Measurements from ENCODE around the gene FNBP1. TPM values are rescaled to one million over a fixed set of nuclear protein-coding genes. Genes with fewer than 3 reads are reported as not detected.

FNBP1 gene
- total and polyA plus RNA-seq, 2 donors (not counting 1 experiment from before 2014, with no cell fraction given), result 42.9 to 318 TPM

GRCh38 chr9:129929496-129930125, 113.4 kb downstream of the FNBP1 start:
- ATAC-seq (ENCODE audit: low read depth) (no peak), DNase-seq (no peak)
- Histone ChIP-seq H2AFZ (ENCODE audit: insufficient read depth, low read depth, low read length, poor library complexity, severe bottlenecking) (no peak overlapping the region), H3K9ac (ENCODE audit: low read length) (no peak overlapping the region), H3K9me3 (ENCODE audit: control extremely low read depth in 1 of 3, control insufficient read depth in 2 of 3, insufficient read depth in 1 of 3, low read length in 2 of 3) (no peaks in the 10 kb centered on the region), H3K79me2 (ENCODE audit: control insufficient read depth, insufficient read depth, low read length) (peaks cover 61% of the 10 kb centered on the region), H3K4me3 (ENCODE audit: control extremely low read depth in 1 of 5, extremely low read depth in 1 of 5, insufficient read depth in 1 of 5, low read depth in 2 of 5, low read length in 4 of 5) (no peak overlapping the region), H3K4me2 (replicated peaks; ENCODE audit: low read depth, low read length, poor library complexity, severe bottlenecking) (no peak overlapping the region), H3K27ac (ENCODE audit: low read length in 2 of 2) (no peak overlapping the region), H4K20me1 (ENCODE audit: control insufficient read depth, insufficient read depth, low read length, poor library complexity, severe bottlenecking) (no peaks in the 10 kb centered on the region), H3K27me3 (replicated peaks in 1 of 4; ENCODE audit: control extremely low read depth in 1 of 4, control insufficient read depth in 3 of 4, insufficient read depth in 4 of 4, low read length in 3 of 4) (no peaks in the 10 kb centered on the region), H3K36me3 (replicated peaks in 1 of 2; ENCODE audit: control extremely low read depth in 1 of 2, control insufficient read depth in 1 of 2, extremely low read depth in 1 of 2, insufficient read depth in 2 of 2, low read length in 1 of 2) (peaks cover 10 to 43% of the 10 kb centered on the region in 2 experiments), H3K4me1 (ENCODE audit: control insufficient read depth in 2 of 2, insufficient read depth in 2 of 2, low read length in 2 of 2) (peaks cover 14 to 23% of the 10 kb centered on the region in 2 donors)
- POLR2A ChIA-PET, result no interaction called here
- Mint-ChIP-seq H3K4me3 (no peak overlapping the region), H3K4me1 (peaks cover 28% of the 10 kb centered on the region), H3K27me3 (no peaks in the 10 kb centered on the region), H3K27ac (peak overlapping the region; percentile 53), H3K9me3 (ENCODE audit: insufficient read depth) (no peaks in the 10 kb centered on the region)
- TF ChIP-seq EZH2 (IDR thresholded peaks at IDR 0.05; ENCODE audit: borderline replicate concordance, insufficient read depth, low read depth, low read length, poor library complexity, severe bottlenecking) (no peak), CTCF (IDR thresholded peaks at IDR 0.05) (no peak)
- CTCF ChIA-PET, result interaction anchor here (0.9 kb wide), 1 partner anchor 25 kb away, joined by 3 read pairs; no protein-coding TSS in a partner anchor
- 100% methylated on average over 1 of the region's 9 CpGs for WGBS (ENCODE audit: insufficient coverage)
- intact Hi-C loops (cut with micrococcal nuclease), result loop anchor here (5.0 kb wide), 1 partner anchor 42 kb away; no protein-coding TSS in a partner anchor

GRCh38 chr9:129923589-129923988, 119.4 kb downstream of the FNBP1 start:
- Mint-ChIP-seq H3K4me3 (no peak overlapping the region), H3K4me1 (peaks cover 17% of the 10 kb centered on the region), H3K27me3 (no peaks in the 10 kb centered on the region), H3K27ac (no peak overlapping the region), H3K9me3 (ENCODE audit: insufficient read depth) (no peaks in the 10 kb centered on the region)
- ChIA-PET CTCF (interaction anchor here (0.9 to 1.8 kb wide), 4 partner anchors 10 to 38 kb away, joined by 3 to 8 read pairs (median 4); no protein-coding TSS in a partner anchor), POLR2A (interaction anchor here (0.7 kb wide), 1 partner anchor 19 kb away, joined by 3 read pairs; no protein-coding TSS in a partner anchor)
- Histone ChIP-seq H3K27me3 (replicated peaks in 1 of 4; ENCODE audit: control extremely low read depth in 1 of 4, control insufficient read depth in 3 of 4, insufficient read depth in 4 of 4, low read length in 3 of 4) (no peaks in the 10 kb centered on the region), H3K36me3 (replicated peaks in 1 of 2; ENCODE audit: control extremely low read depth in 1 of 2, control insufficient read depth in 1 of 2, extremely low read depth in 1 of 2, insufficient read depth in 2 of 2, low read length in 1 of 2) (peaks cover 12 to 76% of the 10 kb centered on the region in 2 experiments), H3K4me3 (ENCODE audit: control extremely low read depth in 1 of 5, extremely low read depth in 1 of 5, insufficient read depth in 1 of 5, low read depth in 2 of 5, low read length in 4 of 5) (no peak overlapping the region), H3K4me2 (replicated peaks; ENCODE audit: low read depth, low read length, poor library complexity, severe bottlenecking) (no peak overlapping the region), H3K4me1 (ENCODE audit: control insufficient read depth in 2 of 2, insufficient read depth in 2 of 2, low read length in 2 of 2) (peaks cover 4 to 14% of the 10 kb centered on the region in 2 donors), H3K9me3 (ENCODE audit: control extremely low read depth in 1 of 3, control insufficient read depth in 2 of 3, insufficient read depth in 1 of 3, low read length in 2 of 3) (no peaks in the 10 kb centered on the region), H4K20me1 (ENCODE audit: control insufficient read depth, insufficient read depth, low read length, poor library complexity, severe bottlenecking) (peaks cover 5% of the 10 kb centered on the region), H3K79me2 (ENCODE audit: control insufficient read depth, insufficient read depth, low read length) (peaks cover 57% of the 10 kb centered on the region), H3K27ac (ENCODE audit: low read length in 2 of 2) (no peak overlapping the region), H3K9ac (ENCODE audit: low read length) (no peak overlapping the region), H2AFZ (ENCODE audit: insufficient read depth, low read depth, low read length, poor library complexity, severe bottlenecking) (no peak overlapping the region)
- DNase-seq, result no peak
- no peak for ATAC-seq (ENCODE audit: low read depth)
- WGBS (ENCODE audit: insufficient coverage), result 98% methylated on average over 5 of the region's 6 CpGs
- TF ChIP-seq EZH2 (IDR thresholded peaks at IDR 0.05; ENCODE audit: borderline replicate concordance, insufficient read depth, low read depth, low read length, poor library complexity, severe bottlenecking) (no peak), CTCF (IDR thresholded peaks at IDR 0.05) (no peak)
- intact Hi-C loops (cut with micrococcal nuclease), result no loop called here

Measured in B cell (primary cell).